Measurements from ENCODE around the gene PSAP. TPM values are rescaled to one million over a fixed set of nuclear protein-coding genes. Genes with fewer than 3 reads are reported as not detected.

The PSAP gene
- total RNA-seq, 1 donor from 2014 or later: 417 TPM

DNA sequence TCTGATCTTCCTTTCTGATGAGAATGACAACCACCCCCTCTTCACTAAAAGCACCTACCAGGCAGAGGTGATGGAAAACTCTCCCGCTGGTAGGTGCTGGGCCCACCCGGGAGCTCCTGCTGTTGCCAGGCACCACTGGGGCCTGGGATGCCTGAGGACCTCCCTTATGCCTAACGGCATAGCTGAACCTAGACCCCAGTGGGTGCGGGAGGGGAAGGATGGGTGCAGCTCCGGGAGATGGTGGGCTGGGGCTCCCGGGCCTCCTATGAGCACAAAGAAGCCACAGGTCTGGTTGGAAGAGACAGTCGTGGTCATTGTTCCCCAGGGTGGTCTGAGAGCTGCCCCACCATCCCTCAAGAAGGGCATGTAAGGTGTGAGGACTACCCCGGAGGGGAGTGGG is 62.1 kb downstream of the PSAP start:
- DNase-seq (ENCODE audit: low spot score): no peak

- DNase-seq (ENCODE audit: low spot score): no peak
Observed at GRCh38 chr10:71784679-71785272, 66.3 kb downstream of the PSAP start.

DNA sequence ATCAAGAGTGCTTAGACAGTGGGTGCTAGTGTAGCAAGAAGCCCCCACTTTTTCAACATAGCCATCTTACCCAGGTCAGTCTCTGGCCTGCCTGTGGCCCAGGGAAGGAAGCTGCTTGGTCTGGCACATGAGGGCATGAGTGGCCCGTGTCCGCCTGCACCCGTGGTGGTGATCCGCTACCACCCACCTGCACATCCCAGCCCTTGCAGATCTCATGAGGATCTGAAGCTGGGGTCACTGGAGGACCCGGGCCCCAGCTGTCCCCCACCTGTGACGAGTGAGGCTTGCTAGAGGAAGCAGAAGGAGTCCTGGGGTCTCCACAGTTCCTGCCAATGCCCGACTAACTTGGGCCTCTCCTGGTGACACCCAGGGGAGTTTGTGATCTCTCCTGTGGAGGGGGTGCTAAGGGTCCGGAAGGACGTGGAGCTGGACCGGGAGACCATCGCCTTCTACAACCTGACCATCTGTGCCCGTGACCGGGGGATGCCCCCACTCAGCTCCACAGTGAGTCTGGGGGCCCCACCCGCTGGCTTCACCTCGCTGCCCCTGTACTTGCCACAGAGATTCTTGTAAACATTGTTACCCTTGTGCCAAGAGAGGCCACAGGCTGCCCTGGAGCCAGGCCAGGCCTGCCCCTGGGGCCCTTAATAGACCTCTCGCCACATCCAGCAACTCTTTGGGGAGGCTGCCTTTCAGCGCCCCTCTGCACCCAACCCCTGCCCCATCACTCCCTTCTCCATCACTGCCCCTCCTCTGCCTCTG is 67.0 kb downstream of the PSAP start:
- DNase-seq (ENCODE audit: low spot score): no peak

GRCh38 chr10:71782917-71783490 is 68.0 kb downstream of the PSAP start:
- no peak for DNase-seq (ENCODE audit: low spot score)

GRCh38 chr10:71782221-71782916 is 68.7 kb downstream of the PSAP start:
- peak; percentile 24 for DNase-seq (ENCODE audit: low spot score)

GRCh38 chr10:71780719-71781118 is 70.3 kb downstream of the PSAP start:
- no peak for DNase-seq (ENCODE audit: low spot score)

DNA sequence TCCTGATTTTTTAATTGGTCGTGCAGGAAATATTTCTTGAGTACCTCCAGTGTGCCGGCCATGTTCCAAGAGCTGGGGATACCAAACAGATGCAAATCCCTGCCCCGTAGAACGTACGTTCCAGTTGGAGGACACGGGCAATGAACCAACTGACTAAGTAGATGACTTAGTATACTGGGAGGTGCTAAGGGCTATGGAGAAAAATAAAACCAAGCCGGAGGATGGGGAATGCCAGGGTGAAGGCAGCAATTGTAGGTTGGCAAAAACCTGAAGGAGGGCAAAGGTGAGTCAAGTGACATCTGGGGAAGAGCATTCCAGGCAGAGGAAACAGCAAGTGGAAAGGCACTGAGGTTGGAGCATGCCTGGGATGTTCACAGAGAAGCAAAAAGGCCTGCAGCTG is 70.9 kb downstream of the PSAP start:
- DNase-seq (ENCODE audit: low spot score): no peak

- no peak for DNase-seq (ENCODE audit: low spot score)
Observed at GRCh38 chr10:71779641-71780040, 71.4 kb downstream of the PSAP start.

- no peak for DNase-seq (ENCODE audit: low spot score)
Observed at GRCh38 chr10:71778071-71778825, 72.8 kb downstream of the PSAP start.

DNA sequence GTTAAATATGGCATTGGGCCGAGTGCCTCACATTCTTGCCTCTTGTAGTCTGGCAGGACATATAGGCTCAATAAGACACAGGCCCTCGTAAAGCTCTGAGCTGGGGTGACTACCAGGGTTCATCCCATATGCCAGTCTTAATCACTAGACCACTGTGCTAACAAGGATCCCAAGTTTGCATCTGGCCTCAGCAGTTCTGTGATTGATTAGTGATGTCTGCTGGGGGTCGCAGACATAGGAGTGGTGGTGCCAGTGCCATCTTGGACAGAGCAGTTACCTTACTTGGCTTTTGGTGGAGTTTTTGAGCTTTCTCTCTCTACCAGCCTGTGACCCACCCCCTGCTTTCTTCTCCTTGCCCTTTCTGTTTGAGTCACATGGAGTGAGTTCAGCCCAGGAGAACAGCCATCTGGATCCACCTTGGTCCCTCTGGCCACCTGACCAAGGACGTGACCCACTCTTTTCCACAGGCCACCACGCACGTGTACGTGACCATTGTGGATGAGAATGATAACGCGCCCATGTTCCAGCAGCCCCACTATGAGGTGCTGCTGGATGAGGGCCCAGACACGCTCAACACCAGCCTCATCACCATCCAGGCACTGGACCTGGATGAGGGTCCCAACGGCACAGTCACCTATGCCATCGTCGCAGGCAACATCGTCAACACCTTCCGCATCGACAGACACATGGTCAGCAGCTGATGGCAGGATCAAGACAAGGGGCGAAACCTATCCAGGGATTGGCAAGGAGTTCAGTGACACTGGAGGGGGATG is 73.7 kb downstream of the PSAP start:
- no peak for DNase-seq (ENCODE audit: low spot score)

DNA sequence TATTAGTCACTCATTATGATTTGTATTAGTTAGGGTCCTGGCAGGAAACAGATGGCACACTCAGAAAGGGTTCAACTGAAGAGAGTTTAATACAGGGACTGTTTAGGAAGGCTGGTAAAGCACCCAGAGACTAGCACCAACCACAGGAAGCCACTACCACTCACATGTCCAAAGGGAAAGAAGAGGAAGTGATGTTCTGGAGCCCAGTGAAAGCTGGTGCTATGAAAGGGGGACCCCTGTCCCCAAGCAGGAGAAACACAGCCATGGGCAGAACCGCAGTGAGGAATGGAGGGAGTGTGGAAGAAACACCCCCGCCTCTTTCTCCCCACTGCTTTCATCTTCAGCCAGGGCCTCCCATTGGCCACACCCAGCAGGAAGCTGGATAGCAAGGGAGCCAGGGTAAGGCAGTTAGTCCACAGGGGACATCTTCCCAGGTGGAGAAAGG is 74.5 kb downstream of the PSAP start:
- no peak for DNase-seq (ENCODE audit: low spot score)

DNA sequence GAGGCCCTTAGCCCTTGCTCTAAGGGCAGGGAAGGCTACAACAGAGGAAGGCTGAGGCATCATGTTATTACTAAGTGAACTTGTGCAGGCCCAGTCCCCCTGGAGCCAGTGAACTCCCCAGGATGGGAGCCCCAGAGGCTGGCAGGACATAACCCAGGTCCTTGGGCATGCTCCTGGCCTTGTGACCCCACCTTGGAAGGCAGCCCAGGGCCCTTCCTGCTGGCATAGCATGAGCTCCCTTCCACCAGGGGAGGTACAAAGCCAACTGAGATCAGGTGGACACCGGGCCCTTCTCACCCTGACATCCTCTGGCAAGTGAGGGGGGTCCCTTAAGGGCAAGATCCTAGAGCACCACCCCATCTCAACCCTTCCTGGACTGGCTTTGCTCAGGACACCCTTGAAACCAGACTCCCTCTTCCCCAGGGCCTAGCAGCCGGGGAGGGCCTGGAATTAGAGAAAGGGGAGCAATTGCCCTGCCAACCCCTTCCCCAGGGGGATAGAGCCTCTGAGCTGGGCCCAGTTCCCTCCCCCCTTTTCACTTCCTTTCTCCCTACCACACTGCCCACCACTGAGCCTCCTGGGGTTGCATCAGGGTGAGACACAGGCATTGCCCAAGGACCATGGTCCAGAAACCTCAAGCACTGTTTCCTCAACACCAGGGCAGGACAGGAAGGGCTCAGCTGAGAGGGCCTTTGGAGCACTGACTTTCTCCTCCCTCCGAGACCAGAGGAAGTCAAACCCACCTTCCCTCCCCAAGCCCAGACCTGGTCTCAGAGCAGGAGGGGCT is 75.9 kb downstream of the PSAP start:
- no peak for DNase-seq (ENCODE audit: low spot score)

- peak; percentile 90 for DNase-seq (ENCODE audit: low spot score)
Observed at GRCh38 chr10:71773221-71773971, 77.7 kb downstream of the PSAP start, which contains the start of gene VSIR. VSIR (minus strand) TSS chr10:71773520; CDS start chr10:71773439, 81 bp downstream.

DNA sequence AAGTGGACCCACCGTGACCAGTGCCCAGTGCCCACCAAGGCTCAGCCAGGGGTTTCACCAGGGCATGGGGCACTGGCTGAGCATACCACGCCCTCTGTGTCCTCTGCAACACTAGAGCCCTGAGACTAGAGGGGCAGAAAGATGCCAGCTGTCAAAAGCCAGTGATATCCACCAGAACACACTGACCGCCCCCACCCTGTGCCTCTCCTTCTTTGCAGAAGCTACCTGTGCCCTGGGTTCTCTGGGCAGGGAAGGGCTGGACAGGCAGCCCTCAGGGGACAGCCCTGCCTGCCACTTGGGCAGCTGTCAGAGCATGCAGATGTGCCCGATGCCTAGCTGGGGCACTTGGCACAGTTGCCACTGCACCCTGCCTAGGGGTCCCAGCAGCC is 78.2 kb downstream of the PSAP start:
- no peak for DNase-seq (ENCODE audit: low spot score)

GRCh38 chr10:71771821-71772617 is 79.0 kb downstream of the PSAP start:
- peak; percentile 84 for DNase-seq (ENCODE audit: low spot score)

GRCh38 chr10:71771204-71771603 is 79.8 kb downstream of the PSAP start:
- DNase-seq (ENCODE audit: low spot score): no peak

GRCh38 chr10:71770789-71771188 is 80.3 kb downstream of the PSAP start:
- DNase-seq (ENCODE audit: low spot score): no peak

DNA sequence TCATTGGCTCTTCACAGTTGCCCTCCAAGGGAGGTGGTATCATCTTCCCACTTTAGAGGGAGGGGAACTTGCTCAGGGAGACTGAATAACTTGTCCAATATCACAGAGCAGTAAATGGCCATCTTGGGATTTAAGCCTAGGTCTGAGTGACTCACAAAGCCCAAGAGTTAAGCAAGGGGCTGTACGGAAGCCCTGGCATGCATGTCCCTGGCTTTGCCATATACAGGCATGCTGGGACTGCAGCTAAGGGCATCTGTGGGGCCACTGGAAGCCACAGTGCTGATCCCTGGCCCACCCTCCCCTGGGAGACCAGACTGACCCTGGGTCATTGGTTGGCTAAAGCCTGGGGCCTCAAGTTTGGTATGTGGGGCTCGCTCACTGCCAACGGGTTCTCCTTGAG is 80.8 kb downstream of the PSAP start:
- no peak for DNase-seq (ENCODE audit: low spot score)
